Kidney (tissue), 14 donors: ENCODE results near the gene PCNX3. TPM values are rescaled to one million over a fixed set of nuclear protein-coding genes. Genes with fewer than 3 reads are reported as not detected.

Experiments
- DNase-seq, 5 donors: peaks; one replicate each; pipeline ENCODE4 v3.0.0-alpha.2; 2013 to 2020
- FAIRE-seq: peaks from 2 replicates; lab custom pipeline; 2012; peaks lifted over from hg19 to GRCh38; lab: Jason Lieb, UNC
- H3K27ac ChIP-seq, 2 donors: one replicate each; pipeline ENCODE4 v1.7.0; 2013; ENCODE audit warnings: low read depth in 2 of 2, low read length in 2 of 2, inconsistent platforms in 1 of 2
- H3K27me3 ChIP-seq: one replicate; pipeline ENCODE4 v1.7.1; 2013; ENCODE audit warnings: low read length, inconsistent platforms; ENCODE audit not compliant: control insufficient read depth, insufficient read depth
- H3K36me3 ChIP-seq, 3 donors: one replicate each; pipeline versions ENCODE4 v1.7.0 to v1.7.1; 2013; ENCODE audit warnings: low read length in 3 of 3, control low read depth in 1 of 3, inconsistent platforms in 1 of 3; ENCODE audit not compliant: insufficient read depth in 3 of 3, control insufficient read depth in 2 of 3
- H3K4me1 ChIP-seq, 3 donors: one replicate each; pipeline versions ENCODE4 v1.7.0 to v1.7.1; 2013; ENCODE audit warnings: low read length in 3 of 3, inconsistent platforms in 1 of 3, low read depth in 1 of 3; ENCODE audit not compliant: control insufficient read depth in 2 of 3, insufficient read depth in 2 of 3
- H3K4me3 ChIP-seq, 3 donors: one replicate each; pipeline versions ENCODE4 v1.7.0 to v1.8.1; 2013; ENCODE audit warnings: low read length in 3 of 3, control low read depth in 1 of 3, inconsistent platforms in 1 of 3
- H3K9ac ChIP-seq, 3 donors: one replicate each; pipeline versions ENCODE4 v1.7.0 to v1.7.1; 2013; ENCODE audit warnings: low read length in 3 of 3, control low read depth in 1 of 3, inconsistent platforms in 1 of 3
- H3K9me3 ChIP-seq, 3 donors: one replicate each; pipeline versions ENCODE4 v1.7.0 to v1.7.1; 2013; ENCODE audit warnings: low read length in 3 of 3, control low read depth in 1 of 3, inconsistent platforms in 1 of 3; ENCODE audit not compliant: control insufficient read depth in 2 of 3, insufficient read depth in 1 of 3
- intact Hi-C: fragments of 100-400 bp; cut with DNase I; formaldehyde crosslinking; loops from one replicate; pipeline ENCODE4 v1.11.1; 2022
- polyA plus RNA-seq: library from polyadenylated mRNA; stranded (reverse); fragments of 350-450 nt; fragmentation: Illumina TruSeq; extraction: RNeasy Lipid Tissue Mini Kit (QIAGEN cat#74804); gene quantifications from one replicate; pipeline ENCODE4 v1.2.3, GENCODE V29; 2014; ENCODE audit warnings: low read depth, low replicate concordance; ENCODE audit not compliant: insufficient read depth
- total RNA-seq: library from RNA; stranded (reverse); fragmentation: NEBNext Ultra II Directional; extraction: Animal tissue kit (Norgen Biotek cat#: 25700); gene quantifications from one replicate; pipeline ENCODE4 v1.2.1, GENCODE V29; 2021
- TF ChIP-seq, protein P1 (sequence below): IDR thresholded peaks from 3 replicates; pipeline ENCODE4 v1.5.1; 2012; ENCODE audit warnings: mild to moderate bottlenecking, moderate library complexity, borderline replicate concordance; ENCODE audit not compliant: insufficient read depth; ENCODE audit errors: extremely low read depth
- donor health status: control.
- donor health status: control.
- donor health status: control.
- donor health status: control.
- donor health status: control.
- donor health status: DM: yes; HTN: yes; CAD: no.
- donor health status: Normal renal cell carcinoma (clear cell type).

PCNX3 gene
- total and polyA plus RNA-seq, 2 donors from 2014 or later = 13.6 to 44.4 TPM

DNA sequence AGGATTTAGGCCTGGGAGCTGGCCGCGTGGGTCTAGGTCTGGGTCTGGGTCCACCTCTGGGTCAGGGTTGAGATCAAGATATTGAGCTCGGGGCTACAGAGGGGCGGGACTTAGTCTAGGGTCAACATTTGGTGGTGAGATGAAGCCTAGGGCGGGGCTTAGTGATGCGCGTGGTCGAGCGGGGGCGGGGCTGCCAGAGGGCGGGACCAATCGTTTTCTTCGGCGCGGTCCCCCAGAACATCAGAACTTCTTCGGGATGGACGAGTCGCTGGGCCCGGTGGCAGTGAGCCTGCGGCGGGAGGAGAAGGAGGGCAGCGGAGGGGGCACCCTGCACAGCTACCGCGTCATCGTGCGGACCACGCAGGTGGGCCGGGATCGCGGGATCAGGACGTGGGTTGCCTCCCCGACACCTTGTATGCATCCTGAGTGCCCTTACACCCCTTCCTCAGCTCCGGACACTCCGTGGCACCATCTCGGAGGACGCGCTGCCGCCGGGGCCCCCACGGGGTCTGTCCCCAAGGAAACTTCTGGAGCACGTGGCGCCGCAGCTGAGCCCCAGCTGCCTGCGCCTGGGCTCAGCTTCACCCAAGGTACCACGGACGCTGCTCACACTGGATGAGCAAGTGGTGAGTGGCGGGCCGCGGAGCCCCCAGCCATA, 26.6 kb downstream of the PCNX3 start:
- DNase-seq (peak in 1 of 5 donors; percentile 75), FAIRE-seq (no peak)
- intact Hi-C loops = no loop called here
- Histone ChIP-seq H3K9ac (no peak overlapping the region), H3K36me3 (peaks cover 0 to 2% (median 0%) of the 10 kb centered on the region in 3 donors), H3K27me3 (no peaks in the 10 kb centered on the region), H3K27ac (no peak overlapping the region), H3K4me3 (no peak overlapping the region), H3K4me1 (peaks cover 0 to 29% (median 0%) of the 10 kb centered on the region in 3 donors), H3K9me3 (no peaks in the 10 kb centered on the region)
- TF ChIP-seq, protein P1, sequence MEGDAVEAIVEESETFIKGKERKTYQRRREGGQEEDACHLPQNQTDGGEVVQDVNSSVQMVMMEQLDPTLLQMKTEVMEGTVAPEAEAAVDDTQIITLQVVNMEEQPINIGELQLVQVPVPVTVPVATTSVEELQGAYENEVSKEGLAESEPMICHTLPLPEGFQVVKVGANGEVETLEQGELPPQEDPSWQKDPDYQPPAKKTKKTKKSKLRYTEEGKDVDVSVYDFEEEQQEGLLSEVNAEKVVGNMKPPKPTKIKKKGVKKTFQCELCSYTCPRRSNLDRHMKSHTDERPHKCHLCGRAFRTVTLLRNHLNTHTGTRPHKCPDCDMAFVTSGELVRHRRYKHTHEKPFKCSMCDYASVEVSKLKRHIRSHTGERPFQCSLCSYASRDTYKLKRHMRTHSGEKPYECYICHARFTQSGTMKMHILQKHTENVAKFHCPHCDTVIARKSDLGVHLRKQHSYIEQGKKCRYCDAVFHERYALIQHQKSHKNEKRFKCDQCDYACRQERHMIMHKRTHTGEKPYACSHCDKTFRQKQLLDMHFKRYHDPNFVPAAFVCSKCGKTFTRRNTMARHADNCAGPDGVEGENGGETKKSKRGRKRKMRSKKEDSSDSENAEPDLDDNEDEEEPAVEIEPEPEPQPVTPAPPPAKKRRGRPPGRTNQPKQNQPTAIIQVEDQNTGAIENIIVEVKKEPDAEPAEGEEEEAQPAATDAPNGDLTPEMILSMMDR = no peak

DNA sequence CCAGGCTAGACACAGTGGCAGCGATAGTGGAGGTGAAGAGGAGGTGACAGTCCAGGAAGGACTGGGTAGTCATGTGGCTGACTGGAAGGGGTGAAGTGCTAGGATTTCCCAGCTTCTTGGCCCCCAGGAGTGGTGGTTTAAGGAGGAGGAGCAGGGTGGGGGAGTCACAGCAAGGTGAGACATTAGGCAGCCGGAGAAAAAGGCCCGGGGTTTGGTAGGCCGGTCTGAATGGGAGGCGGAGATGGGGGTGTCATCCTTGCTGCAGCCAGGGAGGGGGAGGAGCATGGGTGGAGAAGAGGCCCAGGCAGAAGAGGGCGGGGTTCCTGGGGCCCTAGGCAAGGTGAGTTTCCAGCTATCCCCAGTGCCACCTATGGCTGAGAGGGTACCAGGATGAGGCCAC, 28.4 kb downstream of the PCNX3 start:
- intact Hi-C loops = no loop called here
- H3K27ac ChIP-seq = no peak overlapping the region
- no peak for FAIRE-seq
- peaks cover 0 to 2% (median 0%) of the 10 kb centered on the region in 3 donors for H3K36me3 ChIP-seq
- no peak overlapping the region for H3K9ac ChIP-seq
- TF ChIP-seq, protein P1 = no peak
- no peaks in the 10 kb centered on the region for H3K27me3 ChIP-seq
- DNase-seq = no peak
- H3K4me1 ChIP-seq = peaks cover 0 to 18% (median 0%) of the 10 kb centered on the region in 3 donors
- no peaks in the 10 kb centered on the region for H3K9me3 ChIP-seq
- H3K4me3 ChIP-seq = no peak overlapping the region

DNA sequence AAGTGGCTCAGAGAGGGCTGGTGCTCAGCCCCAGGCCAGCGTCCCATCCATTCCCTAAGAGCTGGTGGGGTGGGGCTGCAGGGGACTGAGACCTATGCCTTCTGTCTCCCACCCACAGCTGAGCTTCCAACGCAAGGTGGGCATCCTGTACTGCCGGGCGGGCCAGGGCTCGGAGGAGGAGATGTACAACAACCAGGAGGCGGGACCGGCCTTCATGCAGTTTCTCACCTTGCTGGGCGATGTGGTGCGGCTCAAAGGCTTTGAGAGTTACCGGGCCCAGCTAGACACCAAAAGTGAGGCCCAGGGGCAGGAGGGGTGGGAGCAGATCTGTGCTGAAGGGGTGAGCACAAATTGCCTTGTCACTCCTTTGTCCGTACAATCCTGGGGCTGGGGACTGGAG, 29.3 kb downstream of the PCNX3 start:
- Histone ChIP-seq H3K4me3 (no peak overlapping the region), H3K27me3 (no peaks in the 10 kb centered on the region), H3K36me3 (peaks cover 0 to 2% (median 0%) of the 10 kb centered on the region in 3 donors), H3K9ac (no peak overlapping the region), H3K27ac (no peak overlapping the region), H3K4me1 (peaks cover 0 to 15% (median 0%) of the 10 kb centered on the region in 3 donors), H3K9me3 (no peaks in the 10 kb centered on the region)
- no peak for FAIRE-seq
- DNase-seq = peak in 1 of 5 donors; percentile 76
- intact Hi-C loops = no loop called here
- TF ChIP-seq, protein P1 = no peak

DNA sequence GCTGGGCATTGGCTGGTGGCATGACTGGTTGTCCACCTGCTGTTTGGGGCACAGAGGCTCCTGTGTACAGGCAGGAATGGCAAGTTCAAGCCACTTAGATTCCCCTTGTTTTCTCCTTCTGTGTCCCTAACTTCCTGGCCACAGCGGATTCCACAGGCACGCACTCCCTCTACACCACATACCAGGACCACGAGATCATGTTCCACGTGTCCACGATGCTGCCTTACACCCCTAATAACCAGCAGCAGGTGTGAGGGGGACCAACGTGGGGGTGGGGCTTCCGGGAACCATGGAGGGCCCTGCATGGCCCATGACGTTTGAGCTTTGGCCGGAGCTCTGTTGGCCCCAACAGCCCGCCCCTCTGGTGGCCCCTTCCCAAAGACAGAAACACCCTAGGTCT, 30.1 kb downstream of the PCNX3 start:
- Histone ChIP-seq H3K4me1 (peaks cover 0 to 9% (median 2%) of the 10 kb centered on the region in 3 donors), H3K36me3 (peaks cover 0 to 2% (median 0%) of the 10 kb centered on the region in 3 donors), H3K9me3 (no peaks in the 10 kb centered on the region), H3K27ac (no peak overlapping the region), H3K27me3 (no peaks in the 10 kb centered on the region), H3K9ac (no peak overlapping the region), H3K4me3 (no peak overlapping the region)
- intact Hi-C loops = no loop called here
- TF ChIP-seq, protein P1 = no peak
- FAIRE-seq (no peak), DNase-seq (no peak)
